ENCODE data around the gene NFYC. TPM values are rescaled to one million over a fixed set of nuclear protein-coding genes. Genes with fewer than 3 reads are reported as not detected.

The NFYC gene
- total and polyA plus RNA-seq, 2 experiments from 2014 or later: 124 to 149 TPM

DNA sequence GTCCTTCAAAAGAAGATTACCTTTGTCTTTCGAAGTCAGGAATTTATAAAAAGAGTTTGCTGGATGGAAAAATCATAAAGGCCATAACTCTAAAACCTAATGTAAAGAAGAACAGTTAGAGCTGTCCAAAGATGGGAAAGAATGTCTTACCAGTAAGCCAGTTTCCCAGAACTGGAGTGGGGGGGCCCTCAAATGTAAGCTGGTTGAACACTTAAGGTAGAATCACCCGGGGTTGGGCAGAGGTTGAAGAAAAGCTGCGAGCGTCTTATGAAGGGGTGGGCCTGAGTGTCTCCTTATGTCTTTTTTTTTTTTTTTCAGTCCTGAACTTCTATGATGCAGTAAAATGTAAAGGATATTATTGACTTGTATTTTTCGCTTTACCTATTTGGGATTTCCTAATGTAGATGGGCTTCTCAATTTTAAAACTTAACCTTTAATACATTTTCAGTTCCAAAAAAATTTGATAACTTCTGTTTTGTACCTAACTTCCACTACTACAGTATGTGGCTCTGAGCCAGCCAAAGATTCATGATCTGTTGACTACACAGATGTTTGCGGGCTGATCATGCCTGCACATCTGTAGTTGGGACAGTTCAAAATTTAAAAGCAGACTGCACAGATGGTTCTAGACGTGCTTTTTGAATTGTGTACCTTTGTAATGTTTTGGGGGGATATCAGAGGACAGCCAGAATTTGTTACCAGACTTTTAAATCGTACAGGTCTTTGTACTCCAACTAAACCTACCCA is 43.6 kb downstream of the NFYC start:
- no peak for TF ChIP-seq CTCF (IDR thresholded peaks at IDR 0.05; ENCODE audit: low read depth, low read length)
- H3K9me3 ChIP-seq (ENCODE audit: low read depth): no peaks in the 10 kb centered on the region
- H3K36me3 ChIP-seq: peaks cover 15% of the 10 kb centered on the region
- no peak overlapping the region for H3K27ac ChIP-seq
- H3K27me3 ChIP-seq: no peaks in the 10 kb centered on the region
- no peak overlapping the region for H3K4me3 ChIP-seq
- DNase-seq (ENCODE audit: low read depth in 1 of 2, low spot score in 1 of 2): no peak
- peaks cover 7% of the 10 kb centered on the region for H3K4me1 ChIP-seq (ENCODE audit: low read depth)

GRCh38 chr1:40736085-40736531 is 44.6 kb downstream of the NFYC start:
- H3K27me3 ChIP-seq: no peaks in the 10 kb centered on the region
- no peaks in the 10 kb centered on the region for H3K9me3 ChIP-seq (ENCODE audit: low read depth)
- peaks cover 26% of the 10 kb centered on the region for H3K36me3 ChIP-seq
- no peak for TF ChIP-seq CTCF (IDR thresholded peaks at IDR 0.05; ENCODE audit: low read depth, low read length)
- DNase-seq (ENCODE audit: low read depth in 1 of 2, low spot score in 1 of 2): peak; percentile 54 to 70
- no peak overlapping the region for H3K4me3 ChIP-seq
- peak overlapping the region; percentile 1 for H3K27ac ChIP-seq
- peaks cover 7% of the 10 kb centered on the region for H3K4me1 ChIP-seq (ENCODE audit: low read depth)

- no peak for DNase-seq (ENCODE audit: low read depth in 1 of 2, low spot score in 1 of 2)
- Histone ChIP-seq H3K27me3 (no peaks in the 10 kb centered on the region), H3K9me3 (ENCODE audit: low read depth) (no peaks in the 10 kb centered on the region), H3K36me3 (peaks cover 46% of the 10 kb centered on the region), H3K4me1 (ENCODE audit: low read depth) (peaks cover 3% of the 10 kb centered on the region), H3K4me3 (no peak overlapping the region), H3K27ac (no peak overlapping the region)
- no peak for TF ChIP-seq CTCF (IDR thresholded peaks at IDR 0.05; ENCODE audit: low read depth, low read length)
These were observed 47.3 kb downstream of the NFYC start for GRCh38 chr1:40738831-40739230.

DNA sequence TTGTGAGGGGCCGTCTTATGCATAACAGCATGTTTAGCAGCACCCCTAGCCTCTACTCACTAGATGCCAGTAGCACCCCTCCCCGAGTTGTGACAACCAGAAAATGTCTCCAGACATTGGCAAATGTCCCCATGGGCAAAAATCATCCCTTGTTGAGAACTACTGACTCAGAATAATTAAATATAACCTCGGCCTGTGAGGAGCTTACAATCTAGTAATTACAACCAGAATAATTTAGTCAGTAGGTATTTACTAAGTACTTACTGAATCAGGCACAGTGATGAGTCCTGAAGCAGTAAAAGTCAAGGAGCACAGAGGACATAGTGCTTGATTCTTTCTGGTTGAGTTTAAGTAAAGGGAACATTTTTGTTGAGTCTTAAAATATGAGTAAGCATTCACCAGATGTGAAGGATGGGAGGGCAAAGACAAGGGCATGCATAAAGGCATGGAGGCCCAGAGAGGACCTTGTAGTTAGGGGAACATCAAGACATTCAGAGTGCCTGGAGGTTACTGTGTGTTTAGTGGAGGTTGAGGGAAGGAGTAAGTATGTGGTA is 48.0 kb downstream of the NFYC start:
- Histone ChIP-seq H3K27me3 (no peaks in the 10 kb centered on the region), H3K36me3 (peaks cover 46% of the 10 kb centered on the region), H3K27ac (peak overlapping the region; percentile 16), H3K4me3 (no peak overlapping the region), H3K4me1 (ENCODE audit: low read depth) (peaks cover 3% of the 10 kb centered on the region), H3K9me3 (ENCODE audit: low read depth) (no peaks in the 10 kb centered on the region)
- no peak for TF ChIP-seq CTCF (IDR thresholded peaks at IDR 0.05; ENCODE audit: low read depth, low read length)
- DNase-seq (ENCODE audit: low read depth in 1 of 2, low spot score in 1 of 2): no peak

DNA sequence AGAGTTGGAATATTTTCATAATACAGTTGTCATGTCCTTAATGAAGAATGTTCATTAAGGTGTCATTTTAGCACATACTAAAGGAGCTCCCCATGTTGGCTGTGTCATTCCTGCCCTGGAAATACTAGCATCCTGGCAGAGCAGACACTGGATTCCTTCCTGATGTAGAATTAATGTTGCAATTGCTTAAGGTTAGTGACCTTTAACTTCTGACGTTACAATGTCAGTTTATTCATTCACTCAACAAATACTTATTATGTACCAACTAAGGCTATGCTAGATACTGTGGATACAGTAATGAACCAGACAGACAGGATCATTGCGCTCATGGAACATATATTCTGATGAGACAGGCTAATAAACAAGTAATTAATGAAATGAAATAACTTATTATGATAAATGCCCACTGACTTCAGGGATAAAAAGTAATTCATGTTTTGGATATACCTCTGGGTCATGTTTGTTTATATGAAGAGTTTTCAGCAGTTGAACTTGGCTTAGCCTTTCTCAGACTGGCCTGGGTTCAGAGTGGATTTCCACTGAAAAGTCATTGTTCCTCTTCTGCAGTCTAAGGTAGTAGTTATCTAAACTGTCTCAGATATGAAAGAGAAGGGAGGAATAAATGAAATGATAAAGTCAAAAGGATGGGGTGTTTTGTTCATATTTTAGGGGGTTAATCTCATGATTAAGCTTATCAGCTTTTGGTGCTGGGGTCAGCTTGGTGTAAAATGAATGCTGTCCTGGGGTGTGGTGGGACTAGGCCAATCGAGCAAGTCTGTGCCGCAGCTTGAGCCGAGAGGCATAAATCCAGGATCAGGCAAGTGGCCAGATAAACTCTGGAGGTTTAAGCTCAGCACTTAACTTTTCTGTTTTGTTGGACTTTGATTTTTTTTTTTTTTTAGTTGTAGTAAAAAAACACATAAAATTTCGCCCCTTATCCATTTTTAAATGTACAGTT is 48.8 kb downstream of the NFYC start:
- H3K27ac ChIP-seq: peak overlapping the region; percentile 64
- H3K9me3 ChIP-seq (ENCODE audit: low read depth): no peaks in the 10 kb centered on the region
- no peaks in the 10 kb centered on the region for H3K27me3 ChIP-seq
- H3K4me3 ChIP-seq: no peak overlapping the region
- TF ChIP-seq CTCF (IDR thresholded peaks at IDR 0.05; ENCODE audit: low read depth, low read length): no peak
- DNase-seq (ENCODE audit: low read depth in 1 of 2, low spot score in 1 of 2): no peak
- H3K36me3 ChIP-seq: peaks cover 46% of the 10 kb centered on the region
- H3K4me1 ChIP-seq (ENCODE audit: low read depth): peaks cover 3% of the 10 kb centered on the region
